ENCODE data around the gene YPEL3.
"Not testable (repeated sequence)": the region's sequence is repeated elsewhere in the genome, so short reads cannot be mapped to it uniquely, and the experiment has no call there.

Gene YPEL3

GRCh38 chr16:30127993-30128392 lies 32.0 kb upstream of the YPEL3 start:
- Histone ChIP-seq H3K27me3 (ENCODE audit: control insufficient read depth in 1 of 2, insufficient read depth in 1 of 2, low read length in 2 of 2) (no peaks in the 10 kb centered on the region), H2BK12ac (ENCODE audit: low read length in 2 of 2) (no peak overlapping the region), H3K4ac (ENCODE audit: low read depth in 1 of 2, low read length in 2 of 2) (no peak overlapping the region), H3K4me3 (ENCODE audit: insufficient read depth in 1 of 2, low read depth in 1 of 2, low read length in 2 of 2) (no peak overlapping the region), H2AK5ac (ENCODE audit: low read length, severe bottlenecking) (no peak overlapping the region), H3K27ac (ENCODE audit: low read length, poor library complexity, severe bottlenecking) (no peak overlapping the region), H2BK15ac (ENCODE audit: low read depth, poor library complexity, severe bottlenecking) (no peak overlapping the region), H3K23ac (ENCODE audit: low read length in 2 of 2) (no peak overlapping the region), H3K9me3 (ENCODE audit: control insufficient read depth, low read length) (no peaks in the 10 kb centered on the region), H3K9ac (ENCODE audit: low read length) (no peak overlapping the region), H2BK5ac (ENCODE audit: low read depth, low read length, poor library complexity, severe bottlenecking) (no peak overlapping the region), H3K4me1 (ENCODE audit: control insufficient read depth, insufficient read depth, low read depth, low read length) (peaks cover 3% of the 10 kb centered on the region), H3K79me1 (replicated peaks; ENCODE audit: low read length, poor library complexity, severe bottlenecking) (no peaks in the 10 kb centered on the region), H3K36me3 (ENCODE audit: control insufficient read depth in 1 of 2, insufficient read depth in 2 of 2, low read depth in 1 of 2, low read length in 2 of 2) (no peaks in the 10 kb centered on the region), H2AFZ (ENCODE audit: low read depth, low read length) (no peak overlapping the region), H4K91ac (ENCODE audit: low read length) (no peak overlapping the region), H3K4me2 (ENCODE audit: low read length, poor library complexity, severe bottlenecking) (no peak overlapping the region), H3K18ac (ENCODE audit: low read depth in 1 of 2, low read length in 2 of 2) (no peak overlapping the region), H3K14ac (ENCODE audit: low read length in 2 of 2) (no peak overlapping the region), H4K8ac (ENCODE audit: low read length) (no peak overlapping the region), H2BK120ac (ENCODE audit: low read depth, low read length) (no peak overlapping the region)
- no CpG with 5 or more reads among the region's 1 CpG for WGBS
- no peak for DNase-seq

GRCh38 chr16:30125690-30126089 lies 29.7 kb upstream of the YPEL3 start:
- H4K91ac ChIP-seq (ENCODE audit: low read length); H3K4ac ChIP-seq (ENCODE audit: low read depth in 1 of 2, low read length in 2 of 2); H3K27ac ChIP-seq (ENCODE audit: low read length, poor library complexity, severe bottlenecking); H3K4me3 ChIP-seq (ENCODE audit: insufficient read depth in 1 of 2, low read depth in 1 of 2, low read length in 2 of 2); H3K4me2 ChIP-seq (ENCODE audit: low read length, poor library complexity, severe bottlenecking); DNase-seq; H3K36me3 ChIP-seq (ENCODE audit: control insufficient read depth in 1 of 2, insufficient read depth in 2 of 2, low read depth in 1 of 2, low read length in 2 of 2); H3K18ac ChIP-seq (ENCODE audit: low read depth in 1 of 2, low read length in 2 of 2); H3K9ac ChIP-seq (ENCODE audit: low read length); H2BK15ac ChIP-seq (ENCODE audit: low read depth, poor library complexity, severe bottlenecking); H2BK120ac ChIP-seq (ENCODE audit: low read depth, low read length); H3K23ac ChIP-seq (ENCODE audit: low read length in 2 of 2); H3K79me1 ChIP-seq (replicated peaks; ENCODE audit: low read length, poor library complexity, severe bottlenecking); H3K14ac ChIP-seq (ENCODE audit: low read length in 2 of 2); H2BK5ac ChIP-seq (ENCODE audit: low read depth, low read length, poor library complexity, severe bottlenecking); H3K27me3 ChIP-seq (ENCODE audit: control insufficient read depth in 1 of 2, insufficient read depth in 1 of 2, low read length in 2 of 2); H3K9me3 ChIP-seq (ENCODE audit: control insufficient read depth, low read length); H2BK12ac ChIP-seq (ENCODE audit: low read length in 2 of 2); H4K8ac ChIP-seq (ENCODE audit: low read length); H2AK5ac ChIP-seq (ENCODE audit: low read length, severe bottlenecking); H2AFZ ChIP-seq (ENCODE audit: low read depth, low read length): not testable (repeated sequence)
- peaks cover 12% of the 10 kb centered on the region for H3K4me1 ChIP-seq (ENCODE audit: control insufficient read depth, insufficient read depth, low read depth, low read length)
- WGBS = 94% methylated on average over 9 of the region's 9 CpGs

GRCh38 chr16:30124985-30125379 lies 29.0 kb upstream of the YPEL3 start:
- Histone ChIP-seq H3K4me2 (ENCODE audit: low read length, poor library complexity, severe bottlenecking) (no peak overlapping the region), H3K27me3 (ENCODE audit: control insufficient read depth in 1 of 2, insufficient read depth in 1 of 2, low read length in 2 of 2) (no peaks in the 10 kb centered on the region), H2AK5ac (ENCODE audit: low read length, severe bottlenecking) (no peak overlapping the region), H3K9me3 (ENCODE audit: control insufficient read depth, low read length) (no peaks in the 10 kb centered on the region), H4K91ac (ENCODE audit: low read length) (no peak overlapping the region), H3K79me1 (replicated peaks; ENCODE audit: low read length, poor library complexity, severe bottlenecking) (peaks cover 8% of the 10 kb centered on the region), H3K4ac (ENCODE audit: low read depth in 1 of 2, low read length in 2 of 2) (no peak overlapping the region), H3K27ac (ENCODE audit: low read length, poor library complexity, severe bottlenecking) (no peak overlapping the region), H4K8ac (ENCODE audit: low read length) (no peak overlapping the region), H3K36me3 (ENCODE audit: control insufficient read depth in 1 of 2, insufficient read depth in 2 of 2, low read depth in 1 of 2, low read length in 2 of 2) (peaks cover 11 to 17% of the 10 kb centered on the region in 2 experiments), H2AFZ (ENCODE audit: low read depth, low read length) (no peak overlapping the region), H2BK15ac (ENCODE audit: low read depth, poor library complexity, severe bottlenecking) (no peak overlapping the region), H2BK120ac (ENCODE audit: low read depth, low read length) (no peak overlapping the region), H3K23ac (ENCODE audit: low read length in 2 of 2) (no peak overlapping the region), H2BK12ac (ENCODE audit: low read length in 2 of 2) (no peak overlapping the region), H3K4me3 (ENCODE audit: insufficient read depth in 1 of 2, low read depth in 1 of 2, low read length in 2 of 2) (no peak overlapping the region), H2BK5ac (ENCODE audit: low read depth, low read length, poor library complexity, severe bottlenecking) (no peak overlapping the region), H3K4me1 (ENCODE audit: control insufficient read depth, insufficient read depth, low read depth, low read length) (peaks cover 12% of the 10 kb centered on the region), H3K9ac (ENCODE audit: low read length) (peak overlapping the region; percentile 34), H3K18ac (ENCODE audit: low read depth in 1 of 2, low read length in 2 of 2) (no peak overlapping the region), H3K14ac (ENCODE audit: low read length in 2 of 2) (no peak overlapping the region)
- WGBS = 93% methylated on average over 4 of the region's 4 CpGs
- DNase-seq = no peak

DNA sequence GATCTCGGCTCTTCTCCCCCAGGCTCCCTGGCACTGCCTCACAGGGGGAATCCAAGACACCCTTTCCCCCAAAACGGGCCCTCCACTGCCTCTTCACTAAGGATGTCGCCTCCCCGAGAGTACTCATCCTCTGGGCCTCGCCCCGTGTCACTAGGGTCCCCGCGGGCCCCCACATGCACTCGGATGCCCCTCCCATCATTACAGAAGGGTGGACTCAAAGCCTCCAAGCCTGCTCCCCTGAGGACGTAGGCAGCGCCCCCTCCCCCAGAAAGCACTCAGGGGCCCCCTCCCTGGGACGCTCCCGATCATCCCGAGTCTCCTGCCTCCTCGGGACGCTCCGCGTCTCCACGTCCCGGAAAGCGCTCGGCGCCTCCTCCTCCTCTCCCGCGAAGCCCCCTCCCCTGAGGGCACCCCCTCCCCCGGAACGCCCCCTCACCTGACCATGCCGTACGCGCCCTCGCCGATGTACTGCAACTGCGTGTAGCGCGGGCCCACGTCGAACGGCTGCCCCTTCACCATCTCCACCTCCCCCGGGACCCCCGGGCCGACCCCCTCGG lies 26.7 kb upstream of the YPEL3 start:
- H4K91ac ChIP-seq (ENCODE audit: low read length) = peak overlapping the region; percentile 83
- H2BK12ac ChIP-seq (ENCODE audit: low read length in 2 of 2) = peak overlapping the region in 1 of 2 experiments; percentile 72
- no peak overlapping the region for H2BK5ac ChIP-seq (ENCODE audit: low read depth, low read length, poor library complexity, severe bottlenecking)
- H3K18ac ChIP-seq (ENCODE audit: low read depth in 1 of 2, low read length in 2 of 2) = peak overlapping the region; percentile 77 to 97
- WGBS = 3% methylated on average over 28 of the region's 42 CpGs
- peaks cover 8% of the 10 kb centered on the region for H3K79me1 ChIP-seq (replicated peaks; ENCODE audit: low read length, poor library complexity, severe bottlenecking)
- H3K9me3 ChIP-seq (ENCODE audit: control insufficient read depth, low read length) = no peaks in the 10 kb centered on the region
- peaks cover 12% of the 10 kb centered on the region for H3K4me1 ChIP-seq (ENCODE audit: control insufficient read depth, insufficient read depth, low read depth, low read length)
- peak overlapping the region; percentile 98 for H3K14ac ChIP-seq (ENCODE audit: low read length in 2 of 2)
- peak overlapping the region; percentile 26 for H2BK15ac ChIP-seq (ENCODE audit: low read depth, poor library complexity, severe bottlenecking)
- H2BK120ac ChIP-seq (ENCODE audit: low read depth, low read length) = peak overlapping the region; percentile 89
- H2AK5ac ChIP-seq (ENCODE audit: low read length, severe bottlenecking) = no peak overlapping the region
- H2AFZ ChIP-seq (ENCODE audit: low read depth, low read length) = peak overlapping the region; percentile 57
- H4K8ac ChIP-seq (ENCODE audit: low read length) = peak overlapping the region; percentile 88
- H3K4ac ChIP-seq (ENCODE audit: low read depth in 1 of 2, low read length in 2 of 2) = peak overlapping the region; percentile 60 to 92
- H3K4me2 ChIP-seq (ENCODE audit: low read length, poor library complexity, severe bottlenecking) = peak overlapping the region; percentile 85
- H3K9ac ChIP-seq (ENCODE audit: low read length) = peak overlapping the region; percentile 93
- H3K27ac ChIP-seq (ENCODE audit: low read length, poor library complexity, severe bottlenecking) = no peak overlapping the region
- H3K4me3 ChIP-seq (ENCODE audit: insufficient read depth in 1 of 2, low read depth in 1 of 2, low read length in 2 of 2) = peak overlapping the region; percentile 89
- peaks cover 26 to 40% of the 10 kb centered on the region in 2 experiments for H3K36me3 ChIP-seq (ENCODE audit: control insufficient read depth in 1 of 2, insufficient read depth in 2 of 2, low read depth in 1 of 2, low read length in 2 of 2)
- H3K23ac ChIP-seq (ENCODE audit: low read length in 2 of 2) = peak overlapping the region in 1 of 2 experiments; percentile 17
- H3K27me3 ChIP-seq (ENCODE audit: control insufficient read depth in 1 of 2, insufficient read depth in 1 of 2, low read length in 2 of 2) = no peaks in the 10 kb centered on the region
- peak; percentile 18 for DNase-seq
